ENCODE measurements around the gene MALL.

- no peak for TF ChIP-seq CTCF (IDR thresholded peaks at IDR 0.05)
- no peak for TF ChIP-seq POLR2A (IDR thresholded peaks at IDR 0.05)
- TF ChIP-seq EP300 (IDR thresholded peaks at IDR 0.05) = no peak
These were observed 16.0 kb downstream of the MALL start for GRCh38 chr2:110099471-110100225.

Data from tibial nerve (tissue), 4 donors.